Upper lobe of right lung (tissue), 1 donor: Measurements from ENCODE around the gene GAB4. TPM values are rescaled to one million over a fixed set of nuclear protein-coding genes. Genes with fewer than 3 reads are reported as not detected.

Source experiments
- ATAC-seq: fragments of 200-7000 bp; cut with Tn5 transposase; one replicate; pipeline ENCODE4 v1.9.1; 2020; ENCODE audit warnings: mild to moderate bottlenecking, moderate library complexity
- DNase-seq: peaks from one replicate; pipeline ENCODE4 v3.0.0-alpha.2; 2020
- H3K27ac ChIP-seq: fragments of 200-600 bp; one replicate; pipeline ENCODE4 v1.8.0; 2022
- H3K27me3 ChIP-seq: fragments of 200-600 bp; one replicate; pipeline ENCODE4 v1.8.0; 2022; ENCODE audit warnings: mild to moderate bottlenecking
- H3K36me3 ChIP-seq: fragments of 200-600 bp; one replicate; pipeline ENCODE4 v1.8.0; 2022
- H3K4me1 ChIP-seq: fragments of 200-600 bp; one replicate; pipeline ENCODE4 v1.8.0; 2022
- H3K4me3 ChIP-seq: fragments of 200-600 bp; one replicate; pipeline ENCODE4 v1.8.0; 2022; ENCODE audit warnings: mild to moderate bottlenecking
- H3K9me3 ChIP-seq: fragments of 200-600 bp; one replicate; pipeline ENCODE4 v1.8.0; 2022
- intact Hi-C: fragments of 100-400 bp; cut with DNase I; formaldehyde crosslinking; loops from one replicate; pipeline ENCODE4 v1.11.0; 2022
- total RNA-seq: library from RNA; stranded (reverse); fragmentation: NEBNext Ultra II Directional; extraction: Animal tissue kit (Norgen Biotek cat#: 25700); gene quantifications from one replicate; pipeline ENCODE4 v1.2.1, GENCODE V29; 2021
- TF ChIP-seq, protein P1 (sequence below): fragments of 200-600 bp; IDR thresholded peaks from one replicate; pipeline ENCODE4 v1.8.0; 2022; ENCODE audit warnings: antibody characterized with exemption
- donor health status: DM: no; HTN: yes; CAD: no; lungs with severe emphysema.

GAB4 gene
- total RNA-seq, 1 donor from 2014 or later: not detected

GRCh38 chr22:16988257-16988656 is 19.8 kb downstream of the GAB4 start:
- H3K9me3 ChIP-seq: peaks cover 2% of the 10 kb centered on the region
- intact Hi-C loops: no loop called here
- peak; percentile 31 for ATAC-seq
- no peaks in the 10 kb centered on the region for H3K36me3 ChIP-seq
- no peaks in the 10 kb centered on the region for H3K4me1 ChIP-seq
- no peaks in the 10 kb centered on the region for H3K27me3 ChIP-seq
- H3K27ac ChIP-seq: no peak overlapping the region
- H3K4me3 ChIP-seq: no peak overlapping the region
- DNase-seq: no peak
- TF ChIP-seq, protein P1, sequence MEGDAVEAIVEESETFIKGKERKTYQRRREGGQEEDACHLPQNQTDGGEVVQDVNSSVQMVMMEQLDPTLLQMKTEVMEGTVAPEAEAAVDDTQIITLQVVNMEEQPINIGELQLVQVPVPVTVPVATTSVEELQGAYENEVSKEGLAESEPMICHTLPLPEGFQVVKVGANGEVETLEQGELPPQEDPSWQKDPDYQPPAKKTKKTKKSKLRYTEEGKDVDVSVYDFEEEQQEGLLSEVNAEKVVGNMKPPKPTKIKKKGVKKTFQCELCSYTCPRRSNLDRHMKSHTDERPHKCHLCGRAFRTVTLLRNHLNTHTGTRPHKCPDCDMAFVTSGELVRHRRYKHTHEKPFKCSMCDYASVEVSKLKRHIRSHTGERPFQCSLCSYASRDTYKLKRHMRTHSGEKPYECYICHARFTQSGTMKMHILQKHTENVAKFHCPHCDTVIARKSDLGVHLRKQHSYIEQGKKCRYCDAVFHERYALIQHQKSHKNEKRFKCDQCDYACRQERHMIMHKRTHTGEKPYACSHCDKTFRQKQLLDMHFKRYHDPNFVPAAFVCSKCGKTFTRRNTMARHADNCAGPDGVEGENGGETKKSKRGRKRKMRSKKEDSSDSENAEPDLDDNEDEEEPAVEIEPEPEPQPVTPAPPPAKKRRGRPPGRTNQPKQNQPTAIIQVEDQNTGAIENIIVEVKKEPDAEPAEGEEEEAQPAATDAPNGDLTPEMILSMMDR: no peak

- Histone ChIP-seq H3K4me1 (no peaks in the 10 kb centered on the region), H3K9me3 (peaks cover 7% of the 10 kb centered on the region), H3K27me3 (no peaks in the 10 kb centered on the region), H3K4me3 (no peak overlapping the region), H3K36me3 (no peaks in the 10 kb centered on the region), H3K27ac (no peak overlapping the region)
- ATAC-seq (no peak), DNase-seq (no peak)
- TF ChIP-seq, protein P1: no peak
- intact Hi-C loops: no loop called here
These were observed 20.2 kb downstream of the GAB4 start for GRCh38 chr22:16987822-16988221.

DNA sequence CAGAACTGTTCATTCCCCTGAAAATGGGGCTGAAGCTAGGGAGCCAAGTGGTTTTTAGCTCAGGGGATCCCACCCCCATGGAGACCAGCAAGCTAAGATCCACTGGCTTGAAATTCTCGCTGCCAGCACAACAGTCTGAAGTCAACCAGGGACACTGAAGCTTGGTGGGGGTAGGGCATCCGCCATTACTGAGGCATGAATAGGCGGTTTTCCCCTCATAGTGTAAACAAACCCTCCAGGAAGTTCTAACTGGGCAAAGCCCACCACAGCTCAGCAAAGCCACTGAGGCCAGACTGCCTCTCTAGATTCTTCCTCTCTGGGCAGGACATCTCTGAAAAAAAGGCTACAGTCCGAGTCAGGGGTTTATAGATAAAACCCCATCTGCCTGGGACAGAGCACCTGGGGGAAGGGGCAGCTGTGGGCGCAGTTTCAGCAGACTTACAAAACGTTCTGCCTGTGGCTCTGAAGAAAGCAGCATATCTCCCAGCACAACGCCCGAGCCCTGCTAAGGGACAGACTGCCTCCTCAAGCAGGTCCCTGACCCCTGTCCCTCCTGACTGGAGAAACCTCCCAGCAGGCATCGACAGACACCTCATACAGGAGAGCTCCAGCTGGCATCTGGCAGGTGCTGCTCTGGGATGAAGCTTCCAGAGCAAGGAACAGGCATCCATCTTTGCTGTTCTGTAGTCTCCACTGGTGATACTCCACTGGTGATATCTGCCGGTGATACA is 32.7 kb downstream of the GAB4 start:
- H3K36me3 ChIP-seq: no peaks in the 10 kb centered on the region
- ATAC-seq (no peak), DNase-seq (no peak)
- no peak overlapping the region for H3K27ac ChIP-seq
- no peaks in the 10 kb centered on the region for H3K4me1 ChIP-seq
- TF ChIP-seq, protein P1: no peak
- intact Hi-C loops: no loop called here
- no peaks in the 10 kb centered on the region for H3K9me3 ChIP-seq
- no peak overlapping the region for H3K4me3 ChIP-seq
- H3K27me3 ChIP-seq: no peaks in the 10 kb centered on the region

GRCh38 chr22:16974298-16975084 is 33.5 kb downstream of the GAB4 start:
- Histone ChIP-seq H3K36me3 (no peaks in the 10 kb centered on the region), H3K4me3 (no peak overlapping the region), H3K9me3 (no peaks in the 10 kb centered on the region), H3K27me3 (no peaks in the 10 kb centered on the region), H3K4me1 (no peaks in the 10 kb centered on the region), H3K27ac (no peak overlapping the region)
- no peak for DNase-seq
- intact Hi-C loops: no loop called here
- TF ChIP-seq, protein P1: no peak
- no peak for ATAC-seq

DNA sequence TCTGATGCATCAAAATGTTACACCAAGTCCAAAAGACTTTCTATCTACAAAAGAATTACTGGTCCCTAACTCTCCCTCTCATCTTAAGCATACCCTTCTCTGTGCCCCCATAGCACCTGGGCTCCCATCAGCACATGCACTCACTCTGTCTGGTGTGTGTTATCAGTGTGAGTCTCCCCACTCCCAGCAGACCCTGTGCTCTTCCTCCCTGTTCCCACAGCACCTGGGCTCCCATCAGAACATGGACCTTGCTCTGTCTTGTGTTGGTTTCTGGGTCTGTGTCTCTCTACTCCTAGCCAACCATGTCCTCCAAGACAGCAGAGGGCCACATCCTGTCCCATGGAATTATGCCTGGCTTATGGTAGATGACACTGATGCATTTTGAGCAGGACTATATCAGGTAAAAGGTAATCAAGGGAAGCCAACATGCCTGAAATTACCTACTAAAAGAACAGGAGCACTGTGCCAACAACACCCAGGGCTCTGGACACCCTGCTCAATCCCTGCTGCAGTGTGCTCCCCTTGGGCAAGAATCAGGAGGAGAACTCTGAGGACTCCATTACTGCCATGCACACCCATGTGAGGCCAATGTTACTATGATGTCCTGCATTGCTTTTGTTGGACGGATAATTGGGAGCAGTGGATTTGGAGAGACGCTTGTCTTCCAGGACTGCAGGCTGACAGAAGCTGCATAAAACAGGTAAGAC is 34.3 kb downstream of the GAB4 start:
- intact Hi-C loops: no loop called here
- DNase-seq (no peak), ATAC-seq (no peak)
- H3K4me3 ChIP-seq: no peak overlapping the region
- no peaks in the 10 kb centered on the region for H3K27me3 ChIP-seq
- H3K9me3 ChIP-seq: no peaks in the 10 kb centered on the region
- no peaks in the 10 kb centered on the region for H3K36me3 ChIP-seq
- H3K4me1 ChIP-seq: no peaks in the 10 kb centered on the region
- TF ChIP-seq, protein P1: no peak
- no peak overlapping the region for H3K27ac ChIP-seq
